Medulla oblongata (tissue), 1 donor: ENCODE results near the gene BAIAP3.

Source experiments
- DNase-seq: peaks from one replicate; pipeline ENCODE4 v3.0.0-alpha.2; 2015; ENCODE audit errors: extremely low spot score

The BAIAP3 gene

GRCh38 chr16:1366712-1367299 lies 33.4 kb downstream of the BAIAP3 start:
- no peak for DNase-seq

DNA sequence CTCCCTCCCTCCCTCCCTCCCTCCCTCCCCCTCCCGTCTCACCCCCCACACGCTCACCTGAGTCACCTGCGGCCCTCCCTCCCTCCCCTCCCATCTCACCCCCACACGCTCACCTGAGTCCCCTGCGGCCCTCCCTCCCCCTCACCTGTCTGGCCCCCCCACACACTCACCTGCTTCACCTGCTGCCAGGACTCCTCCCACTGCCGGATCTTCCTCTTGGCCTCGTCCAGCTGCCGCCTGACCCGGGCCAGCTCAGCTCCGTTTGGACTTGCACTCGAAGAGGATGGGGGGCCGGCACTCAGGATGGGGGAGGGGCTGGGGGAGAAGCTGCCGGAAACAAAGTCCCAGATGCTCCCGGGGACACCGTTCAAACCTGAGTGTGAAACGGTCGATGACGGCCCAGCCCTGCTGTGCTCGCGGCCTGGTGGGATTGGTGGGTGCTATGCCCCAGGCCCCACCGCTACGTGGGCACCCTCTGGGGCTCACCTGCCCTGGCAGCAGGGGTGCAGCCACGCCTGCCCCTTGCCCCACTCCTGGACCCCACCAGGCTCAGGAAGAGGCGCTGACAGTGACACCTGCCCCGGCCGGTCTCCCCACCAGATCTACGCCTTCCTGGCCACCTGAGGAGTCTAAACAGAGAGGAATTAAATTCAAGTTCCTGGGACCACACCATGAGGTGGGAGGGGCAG lies 34.2 kb downstream of the BAIAP3 start:
- no peak for DNase-seq

GRCh38 chr16:1371054-1371978 lies 37.9 kb downstream of the BAIAP3 start:
- no peak for DNase-seq

DNA sequence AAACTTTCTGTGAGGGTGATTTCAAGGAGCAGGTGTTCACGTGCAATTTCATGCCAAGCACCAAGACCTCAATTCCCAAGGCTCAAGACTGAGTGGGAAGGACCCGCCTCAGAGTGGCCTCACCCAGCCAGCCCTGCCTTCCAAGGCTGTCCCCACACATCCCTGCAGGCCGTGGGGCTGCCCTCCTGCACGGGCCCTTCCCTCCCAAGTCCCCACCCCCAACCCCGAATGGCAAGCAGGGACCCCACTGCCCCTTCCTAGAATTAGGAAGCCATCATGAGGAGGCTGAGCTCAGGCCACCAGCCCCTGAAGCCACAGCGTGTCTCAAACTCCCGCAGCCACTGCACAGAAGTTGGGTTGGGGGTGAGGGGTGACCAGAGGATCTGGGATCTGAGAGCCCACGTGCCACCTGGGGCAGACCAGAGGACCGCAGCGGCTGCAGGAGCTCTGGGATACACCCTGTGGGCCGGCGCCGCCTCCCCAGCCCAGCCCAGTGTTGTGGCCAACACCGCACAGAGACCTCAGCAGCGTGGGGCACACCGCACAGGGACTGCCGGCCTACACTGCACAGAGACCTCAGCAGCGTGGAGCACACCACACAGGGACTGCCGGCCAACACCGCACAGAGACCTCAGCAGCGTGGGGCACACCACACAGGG lies 39.0 kb downstream of the BAIAP3 start:
- no peak for DNase-seq

DNA sequence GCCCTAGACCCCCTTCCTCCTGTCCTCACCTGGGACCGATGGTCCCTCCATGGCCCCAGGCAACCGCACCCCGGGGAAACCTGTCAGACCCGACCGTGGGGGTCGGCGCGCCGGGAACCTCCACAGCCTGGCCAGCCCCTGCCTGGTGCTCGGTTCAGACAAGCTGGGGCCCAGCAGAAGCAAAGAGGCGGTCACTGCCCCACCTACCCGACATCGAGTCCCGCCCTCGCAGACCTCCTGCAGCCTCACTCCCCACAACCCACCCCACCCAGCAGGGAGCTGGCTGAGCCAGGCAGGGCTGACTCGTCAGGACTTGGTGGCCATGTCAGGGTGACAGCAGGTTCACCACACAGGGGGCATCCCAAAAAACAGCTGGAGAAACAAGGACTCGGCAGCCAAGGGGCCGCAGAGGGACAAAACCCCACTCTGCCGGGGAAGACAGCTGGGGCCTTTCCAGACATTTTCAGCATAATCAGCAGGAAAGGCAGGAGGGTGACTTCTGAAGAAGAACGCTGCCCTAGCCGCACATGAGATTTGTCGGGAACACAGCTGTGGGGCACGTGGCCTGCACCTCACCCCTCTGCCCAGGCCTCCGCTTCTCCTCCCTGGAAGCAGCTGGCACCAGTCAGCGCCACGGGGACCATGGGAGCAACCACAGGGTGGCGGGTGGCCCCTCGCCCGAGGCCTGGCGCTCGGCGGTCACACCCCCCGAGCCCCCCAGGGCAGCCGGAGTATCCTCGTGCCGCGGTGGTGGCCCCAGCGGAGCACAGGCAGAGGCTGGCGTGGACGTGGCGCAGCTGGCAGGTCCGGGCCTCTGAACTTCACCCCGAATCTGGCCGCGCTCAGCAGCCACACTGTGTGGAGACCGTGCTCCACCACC lies 41.2 kb downstream of the BAIAP3 start:
- DNase-seq = no peak

GRCh38 chr16:1375298-1375640 lies 41.8 kb downstream of the BAIAP3 start:
- no peak for DNase-seq

DNA sequence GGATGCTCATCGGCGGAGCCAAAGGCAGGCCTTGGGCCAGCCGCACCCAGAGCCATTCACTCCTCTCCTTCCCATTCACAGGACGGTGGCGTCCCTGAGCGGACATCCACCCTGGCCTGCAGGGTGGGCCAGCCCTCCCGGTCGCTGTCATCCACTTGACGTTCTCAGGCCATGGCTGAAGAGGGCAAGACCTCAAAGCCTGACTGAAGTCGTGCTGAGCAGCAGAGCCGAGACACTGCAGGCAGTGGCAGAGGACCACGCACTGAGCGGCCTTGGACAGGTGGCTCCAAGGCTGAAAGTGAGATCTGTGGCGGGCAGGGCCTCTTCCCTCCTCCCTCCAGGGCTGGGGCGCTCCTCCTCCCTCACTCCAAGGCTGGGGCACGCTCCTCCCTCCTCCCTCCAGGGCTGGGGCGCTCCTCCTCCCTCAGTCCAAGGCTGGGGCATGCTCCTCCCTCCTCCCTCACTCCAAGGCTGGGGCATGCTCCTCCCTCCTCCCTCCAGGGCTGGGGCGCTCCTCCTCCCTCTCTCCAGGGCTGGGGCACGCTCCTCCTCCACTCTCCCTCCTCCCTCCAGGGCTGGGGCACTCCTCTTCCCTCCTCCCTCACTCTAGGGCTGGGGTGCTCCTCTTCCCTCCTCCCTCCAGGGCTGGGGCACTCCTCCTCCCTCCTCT lies 42.4 kb downstream of the BAIAP3 start:
- no peak for DNase-seq

DNA sequence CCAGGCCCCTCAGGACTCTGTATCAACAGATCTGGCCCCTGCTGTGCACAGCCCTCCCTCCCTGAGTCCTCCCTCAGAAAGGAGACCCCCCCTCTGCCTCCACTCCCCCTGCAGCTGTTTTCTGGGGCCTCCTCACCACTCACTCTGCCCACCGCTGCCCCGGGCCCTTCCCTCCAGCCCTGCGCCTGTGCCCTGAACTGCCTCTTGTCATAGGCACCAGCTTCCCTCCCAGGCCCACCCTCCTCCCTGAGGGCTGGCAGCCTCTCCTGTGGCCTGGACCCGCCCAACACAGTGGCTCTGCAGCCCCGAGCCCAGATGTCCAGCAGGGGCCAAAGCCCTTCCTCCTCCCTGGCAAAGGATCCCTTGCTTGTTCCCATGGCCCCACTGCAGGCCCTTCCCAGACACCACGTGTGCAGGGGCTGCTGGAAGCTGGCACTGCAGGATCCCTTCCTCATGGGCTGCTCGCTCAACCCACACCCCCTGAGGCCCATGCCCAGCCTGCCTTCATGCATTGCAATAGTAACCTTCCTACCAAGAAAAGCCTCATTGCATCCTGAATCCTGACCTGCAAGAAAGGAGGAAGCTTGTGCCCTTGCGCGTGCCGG lies 44.1 kb downstream of the BAIAP3 start:
- peak; percentile 81 for DNase-seq

DNA sequence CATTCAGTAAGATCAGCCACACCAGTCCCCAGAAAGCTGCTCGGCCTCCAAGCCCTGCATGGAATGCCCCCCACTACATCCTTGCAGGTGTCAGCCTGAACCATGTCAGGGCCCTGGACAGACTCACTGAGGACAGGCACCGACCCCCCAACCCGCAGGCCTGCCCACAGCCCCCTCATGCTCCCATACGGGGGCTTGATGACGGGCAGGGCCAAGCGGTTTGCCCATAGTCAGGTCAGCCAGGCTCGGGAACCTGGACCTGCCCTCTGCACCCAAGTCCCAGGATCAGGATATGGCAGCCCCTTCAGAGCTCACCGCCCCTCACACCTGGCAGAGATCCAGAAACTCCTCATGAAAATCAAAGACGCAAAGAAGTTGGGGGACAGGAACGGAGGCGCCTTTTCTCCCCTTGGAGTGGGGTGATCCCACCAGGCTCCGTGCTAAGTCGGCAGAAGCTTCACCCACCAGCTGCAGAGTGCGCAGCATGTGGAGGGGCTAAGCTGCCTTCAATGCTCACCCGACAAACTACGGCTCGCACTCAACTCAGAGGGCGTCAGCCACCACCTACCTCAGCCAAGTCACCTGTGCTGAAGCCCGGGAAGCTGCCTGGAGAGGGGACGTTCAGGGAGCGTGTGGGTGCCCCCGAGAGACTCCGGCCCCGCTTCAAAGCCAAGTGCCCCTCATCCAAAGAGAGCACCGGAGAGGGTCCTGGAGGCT lies 44.8 kb downstream of the BAIAP3 start:
- DNase-seq = no peak

GRCh38 chr16:1378804-1379303 lies 45.4 kb downstream of the BAIAP3 start:
- peak; percentile 48 for DNase-seq

DNA sequence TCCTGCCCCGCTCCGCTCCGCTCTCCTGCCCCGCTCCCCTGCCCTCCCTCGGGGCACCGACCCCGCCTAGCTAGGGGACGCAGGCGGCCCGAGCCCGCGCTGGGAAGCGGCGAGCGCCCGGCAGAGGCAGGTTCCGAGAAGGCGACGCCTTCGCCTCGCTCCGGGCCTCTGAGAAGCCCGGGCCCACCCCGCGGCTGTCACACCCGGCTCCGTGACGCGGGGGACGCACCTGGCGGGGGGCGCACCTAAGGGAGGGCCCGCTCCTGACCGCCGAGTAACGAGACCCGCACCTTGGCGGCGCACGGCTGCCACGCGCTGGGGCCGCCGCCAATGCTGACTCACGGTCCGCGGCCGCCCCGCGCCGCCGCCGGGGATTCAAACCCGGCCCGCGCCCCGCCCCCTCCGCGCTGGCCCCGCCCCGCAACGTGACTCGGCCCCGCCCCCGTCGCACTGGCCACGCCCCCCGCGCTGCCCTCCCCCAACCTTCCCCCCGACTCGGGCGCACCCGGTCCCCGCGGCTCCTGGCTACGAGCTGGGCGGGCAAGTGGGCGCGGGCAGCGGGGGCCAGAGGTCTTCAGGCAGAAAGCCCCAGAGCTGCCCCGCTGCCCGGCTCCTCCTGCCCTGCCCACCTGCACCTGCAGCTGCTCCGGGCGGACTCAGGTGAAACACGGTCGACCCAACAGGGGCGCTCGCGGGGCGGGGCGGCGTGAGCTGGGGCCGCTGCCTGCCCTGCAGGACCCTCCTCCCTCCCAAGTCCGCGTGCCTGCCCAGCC lies 46.0 kb downstream of the BAIAP3 start:
- DNase-seq = no peak

- no peak for DNase-seq
Observed at GRCh38 chr16:1380195-1380594, 46.8 kb downstream of the BAIAP3 start.

DNA sequence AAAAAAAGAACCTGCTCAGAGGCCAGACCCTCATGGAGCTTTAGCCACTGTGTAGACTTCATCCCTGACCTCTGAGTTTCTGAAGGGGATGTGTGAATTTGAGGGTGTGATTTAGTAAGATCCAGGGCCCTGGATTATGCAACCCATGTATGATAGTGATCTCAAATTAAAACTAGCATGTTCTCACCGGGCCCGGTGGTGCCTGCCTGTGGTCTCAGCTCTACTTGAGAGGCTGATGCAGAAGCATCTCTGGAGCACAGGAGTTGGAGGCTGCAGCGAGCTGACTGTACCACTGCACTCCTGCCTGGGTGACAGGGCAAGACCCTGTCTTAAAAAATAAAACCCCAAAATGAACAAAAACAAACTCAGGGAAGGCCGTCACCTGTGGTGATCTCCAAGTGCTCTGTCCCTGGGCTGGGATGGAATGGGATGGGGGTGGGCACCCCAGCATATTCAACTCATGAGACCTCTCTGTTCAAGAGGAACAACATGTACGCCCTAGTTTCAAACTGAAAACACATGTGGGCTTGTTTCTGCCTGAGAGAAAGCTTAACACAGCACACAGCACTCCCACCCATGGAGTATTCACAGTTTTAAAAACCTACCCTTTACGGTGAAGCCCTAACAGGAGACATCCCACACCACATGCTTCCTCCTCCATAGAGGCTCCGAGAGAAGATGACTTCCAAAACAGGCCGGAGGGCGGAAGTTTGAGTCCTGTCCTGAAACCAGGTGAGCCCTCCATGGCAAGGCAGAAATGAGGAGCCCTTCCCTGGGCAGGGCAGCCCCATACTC lies 48.4 kb downstream of the BAIAP3 start:
- DNase-seq = no peak

GRCh38 chr16:1383556-1383955 lies 50.1 kb downstream of the BAIAP3 start:
- no peak for DNase-seq

GRCh38 chr16:1385232-1385631 lies 51.8 kb downstream of the BAIAP3 start:
- DNase-seq = no peak

- DNase-seq = no peak
Observed at GRCh38 chr16:1387331-1387730, 53.9 kb downstream of the BAIAP3 start.

GRCh38 chr16:1389762-1390161 lies 56.3 kb downstream of the BAIAP3 start:
- DNase-seq = no peak

- DNase-seq = no peak
Observed at GRCh38 chr16:1390239-1390779, 56.9 kb downstream of the BAIAP3 start.
